Mesangial cell (primary cell): ENCODE data around the gene HCCS. TPM values are rescaled to one million over a fixed set of nuclear protein-coding genes. Genes with fewer than 3 reads are reported as not detected.

Experiments
- total RNA-seq: library from RNA; depleted of rRNA; stranded (reverse); fragments of >200 nt; gene quantifications from 2 replicates; pipeline ENCODE4 v1.2.3, GENCODE V29; 2015

Gene HCCS
- 8.2 and 17.1 TPM in 2 replicates for total RNA-seq

GRCh38 chrX:11111037-11111851 is at the start of gene HCCS:
Gene HCCS, plus strand, starts transcription at chrX:11111332. Its CDS starts 729 bp downstream, at chrX:11112061.

Other genes with a start within 250 kb of the HCCS start
- gene AMELX, start 182.1 kb downstream of the HCCS start, total RNA-seq = not detected in 2 replicates